IPS-NIHi7 (cell line): ENCODE results near the gene ELAPOR1.
"Not testable (repeated sequence)": the region's sequence is repeated elsewhere in the genome, so short reads cannot be mapped to it uniquely, and the experiment has no call there.

Experiments
- DNase-seq: peaks from one replicate; pipeline ENCODE4 v3.0.0; 2012; ENCODE audit warnings: mixed read lengths; ENCODE audit errors: extremely low spot score

Gene ELAPOR1

GRCh38 chr1:109135940-109136339, 22.0 kb downstream of the ELAPOR1 start:
- DNase-seq, result no peak

GRCh38 chr1:109136766-109137165, 22.9 kb downstream of the ELAPOR1 start:
- no peak for DNase-seq

- DNase-seq, result no peak
Observed at GRCh38 chr1:109137958-109138357, 24.0 kb downstream of the ELAPOR1 start.

GRCh38 chr1:109138358-109138757, 24.4 kb downstream of the ELAPOR1 start:
- DNase-seq, result no peak

GRCh38 chr1:109140392-109140791, 26.5 kb downstream of the ELAPOR1 start:
- no peak for DNase-seq

GRCh38 chr1:109142260-109142659, 28.3 kb downstream of the ELAPOR1 start:
- no peak for DNase-seq

- not testable (repeated sequence) for DNase-seq
Observed at GRCh38 chr1:109142725-109143124, 28.8 kb downstream of the ELAPOR1 start.

- DNase-seq, result no peak
Observed at GRCh38 chr1:109148987-109149561, 35.2 kb downstream of the ELAPOR1 start.

GRCh38 chr1:109149874-109150601, 36.1 kb downstream of the ELAPOR1 start:
- no peak for DNase-seq

- peak; percentile 67 for DNase-seq
Observed at GRCh38 chr1:109151146-109151990, 37.5 kb downstream of the ELAPOR1 start.

- no peak for DNase-seq
Observed at GRCh38 chr1:109152196-109152595, 38.3 kb downstream of the ELAPOR1 start.

- DNase-seq, result no peak
Observed at GRCh38 chr1:109156916-109157385, 43.0 kb downstream of the ELAPOR1 start.

GRCh38 chr1:109158433-109158832, 44.5 kb downstream of the ELAPOR1 start:
- DNase-seq, result no peak

- no peak for DNase-seq
Observed at GRCh38 chr1:109159326-109159725, 45.4 kb downstream of the ELAPOR1 start.

GRCh38 chr1:109160071-109160840, 46.3 kb downstream of the ELAPOR1 start:
- DNase-seq, result no peak

- DNase-seq, result no peak
Observed at GRCh38 chr1:109161858-109162606, 48.1 kb downstream of the ELAPOR1 start.

GRCh38 chr1:109162626-109163025, 48.7 kb downstream of the ELAPOR1 start:
- no peak for DNase-seq

GRCh38 chr1:109163551-109163950, 49.6 kb downstream of the ELAPOR1 start:
- DNase-seq, result no peak
